Measurements from ENCODE around the gene MED20. TPM values are rescaled to one million over a fixed set of nuclear protein-coding genes. Genes with fewer than 3 reads are reported as not detected.
A peak's percentile ranks its signal among the peaks of the same experiment; 100 is the strongest.

The MED20 gene
- total and polyA plus RNA-seq, 2 of the 8 experiments (the other 6 are each of a cell fraction or from before 2014, with no cell fraction given): 38.7 to 51.8 TPM

- TF ChIP-seq CHD7 (IDR thresholded peaks at IDR 0.05; ENCODE audit: insufficient replicate concordance, low read length) (no peak), TAF7 (optimal IDR thresholded peaks at IDR 0.05; ENCODE audit: borderline replicate concordance, low read depth, low read length) (peak; percentile 82), CTBP2 (IDR thresholded peaks at IDR 0.05; ENCODE audit: borderline replicate concordance, insufficient read depth, insufficient read length, low read length) (no peak), JUND (IDR thresholded peaks at IDR 0.05; ENCODE audit: low read length) (peak; percentile 69), CEBPB (IDR thresholded peaks at IDR 0.05; ENCODE audit: low read depth, low read length) (0 out of 2 replicates have a peak, but pooled peaks have one; percentile 7), POLR2AphosphoS5 (IDR thresholded peaks at IDR 0.05; ENCODE audit: low read depth, low read length) (peak; percentile 49; the same call in 1 of the 2 replicates), CBX8 (IDR thresholded peaks at IDR 0.05; ENCODE audit: borderline replicate concordance, low read depth, low read length) (no peak), MAFK (IDR thresholded peaks at IDR 0.05; ENCODE audit: low read depth, low read length) (no peak), GTF2F1 (IDR thresholded peaks at IDR 0.05; ENCODE audit: borderline replicate concordance, low read depth, low read length) (peak; percentile 69; the same call in 1 of the 2 replicates), SP1 (IDR thresholded peaks at IDR 0.05; ENCODE audit: low read depth, low read length) (peak; percentile 81; the same call in 1 of the 2 replicates)
Observed at GRCh38 chr6:41920921-41921711, at the start of gene MED20, which contains the start of gene BYSL (continued).
